ENCODE results near the gene TAF10.

The TAF10 gene

DNA sequence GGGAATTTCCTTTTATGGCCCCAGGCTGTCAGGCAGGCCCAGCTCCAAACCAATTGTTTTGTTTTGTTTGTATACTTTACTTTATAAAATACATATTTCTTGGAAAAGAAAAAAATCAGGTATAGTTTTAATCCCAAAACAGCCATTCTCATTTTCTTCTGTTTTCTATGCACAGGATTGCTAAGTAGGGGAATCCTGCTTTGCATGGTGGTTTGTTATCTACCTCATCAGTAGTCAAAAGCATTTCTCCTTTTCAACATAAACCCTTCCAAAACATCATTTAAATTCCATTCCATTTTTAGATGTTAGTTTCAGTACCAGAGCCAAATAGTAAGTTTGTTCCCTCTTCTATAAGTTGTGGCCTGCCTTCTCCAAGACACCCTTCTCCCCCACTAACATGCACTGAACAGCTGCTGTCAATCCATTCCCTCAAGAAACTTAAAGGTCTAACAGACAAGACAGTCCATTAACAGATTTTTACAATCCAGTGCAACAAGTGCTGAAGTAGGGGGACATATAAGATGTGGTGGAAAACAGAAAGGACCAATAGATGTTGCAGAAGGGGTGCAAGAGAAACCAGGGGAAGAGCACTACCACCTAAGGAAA lies 4.7 kb downstream of the TAF10 start:
- no peak for DNase-seq

GRCh38 chr11:6606471-6607189 lies 5.4 kb downstream of the TAF10 start:
- peak; percentile 76 for DNase-seq

DNA sequence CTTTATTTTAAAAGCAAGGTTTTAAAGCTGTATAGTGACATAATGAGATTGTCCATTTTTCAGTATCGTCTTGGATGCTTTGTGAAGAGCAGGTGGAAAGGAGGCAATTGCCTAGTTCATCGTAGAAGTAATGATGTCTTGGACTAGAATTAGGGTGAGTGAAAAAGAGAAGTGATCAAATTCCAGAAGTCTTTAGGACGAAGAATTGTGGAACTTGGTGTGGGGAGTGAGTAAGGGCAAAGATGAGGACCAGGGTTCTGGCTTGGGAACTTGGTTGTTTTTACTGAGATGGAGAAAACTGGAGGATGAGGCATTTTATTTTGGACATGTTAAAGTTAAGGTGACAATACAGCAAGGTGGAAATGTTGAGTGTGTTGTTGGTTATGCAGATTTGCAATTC lies 7.2 kb downstream of the TAF10 start:
- no peak for DNase-seq

- peak; percentile 69 for DNase-seq
Observed at GRCh38 chr11:6604081-6604626, 7.9 kb downstream of the TAF10 start.

DNA sequence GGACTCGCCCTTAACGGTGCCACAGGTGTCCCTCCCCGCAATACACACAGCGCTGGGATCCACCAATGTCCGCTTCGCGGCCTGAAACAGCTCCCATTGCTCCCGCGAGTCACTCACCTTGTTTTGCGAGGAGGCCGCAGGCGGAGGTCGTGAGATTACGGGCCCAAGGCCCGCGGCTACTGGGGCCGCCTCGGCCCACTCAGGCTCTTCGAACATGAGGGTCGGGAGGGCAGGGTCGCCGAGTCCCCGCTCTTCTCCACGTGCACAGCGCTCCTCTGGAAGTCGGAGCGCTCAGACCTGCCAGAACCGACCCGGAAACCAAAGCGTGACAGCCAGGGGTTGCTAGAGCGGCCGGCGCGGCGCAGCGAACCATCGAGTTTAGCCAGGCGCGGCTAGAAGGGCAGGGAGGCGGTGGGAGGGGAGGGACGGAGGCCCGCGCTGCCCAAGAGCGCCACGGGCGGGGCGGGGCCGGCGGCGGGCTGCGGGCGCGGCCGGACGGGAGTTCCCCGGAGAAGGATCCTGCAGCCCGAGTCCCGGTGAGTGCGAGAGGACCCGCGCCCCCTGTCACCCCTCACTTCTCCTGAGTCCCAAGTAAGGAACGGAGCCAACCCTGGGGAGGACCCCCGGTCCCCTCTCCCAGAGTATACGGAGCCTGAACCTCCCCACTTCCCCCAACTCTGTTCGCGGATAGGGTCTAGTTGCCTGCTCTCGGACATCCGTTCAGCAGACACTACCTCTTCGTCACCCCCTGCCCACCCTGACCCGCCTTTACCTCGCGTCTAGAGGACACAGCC lies 8.5 kb downstream of the TAF10 start, which contains the start of the genes ILK and RRP8:
ILK (plus strand) TSS at position 488 of the 794 bp plus-strand sequence. CDS start 498 bp downstream, outside the sequence.
RRP8 (minus strand) TSS at position 330 of the 794 bp plus-strand sequence; CDS start at position 216, 114 bp downstream.
- DNase-seq, result peak; percentile 89

DNA sequence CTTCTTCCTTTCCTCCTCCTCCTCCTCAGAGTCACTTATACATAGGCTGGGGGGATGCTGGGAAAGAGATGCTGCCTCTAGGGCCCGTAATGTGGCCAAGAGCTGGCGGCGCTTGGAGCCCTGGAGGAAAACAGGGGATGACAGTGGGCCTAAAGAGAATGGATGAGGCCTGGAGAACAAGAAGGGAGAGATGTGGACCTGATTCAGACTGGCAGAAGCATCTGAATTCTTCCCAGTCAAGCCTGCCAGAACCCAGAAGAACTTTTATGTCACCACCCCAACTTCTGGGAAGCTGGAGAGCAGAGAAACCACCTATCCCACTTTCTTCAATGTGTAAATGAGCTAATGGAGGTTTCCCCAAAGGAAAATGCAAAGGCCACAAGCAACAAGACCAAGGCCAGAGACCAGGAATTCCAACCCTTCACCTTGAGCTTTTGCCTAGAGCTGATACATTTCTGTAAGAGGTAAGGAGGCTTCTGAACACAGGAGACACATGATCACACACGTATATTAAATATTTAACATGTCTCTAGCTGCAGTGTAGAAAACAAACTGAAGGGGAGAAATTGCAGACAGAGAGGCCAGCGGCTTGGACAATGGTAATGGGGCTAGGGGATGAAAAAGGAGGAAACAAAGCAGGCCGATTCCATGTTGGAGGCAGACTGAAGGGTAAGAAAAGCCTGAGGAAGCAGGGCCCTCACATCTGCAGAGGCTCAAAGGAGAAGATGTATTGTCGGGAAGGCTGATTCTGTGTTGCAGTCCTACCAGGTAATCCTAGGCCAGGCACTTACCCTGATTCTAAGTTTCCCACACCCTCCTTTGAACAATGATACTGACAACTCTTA lies 9.7 kb downstream of the TAF10 start:
- DNase-seq, result no peak

GRCh38 chr11:6601041-6601461 lies 11.0 kb downstream of the TAF10 start:
- DNase-seq, result no peak

GRCh38 chr11:6599881-6600390 lies 12.1 kb downstream of the TAF10 start:
- no peak for DNase-seq

GRCh38 chr11:6599449-6599848 lies 12.6 kb downstream of the TAF10 start:
- no peak for DNase-seq

- no peak for DNase-seq
Observed at GRCh38 chr11:6598555-6598954, 13.5 kb downstream of the TAF10 start.

GRCh38 chr11:6596239-6596877 lies 15.7 kb downstream of the TAF10 start:
- no peak for DNase-seq

GRCh38 chr11:6594142-6594768 lies 17.8 kb downstream of the TAF10 start:
- no peak for DNase-seq

- no peak for DNase-seq
Observed at GRCh38 chr11:6588018-6588417, 24.0 kb downstream of the TAF10 start.

- no peak for DNase-seq
Observed at GRCh38 chr11:6587360-6587953, 24.6 kb downstream of the TAF10 start.

DNA sequence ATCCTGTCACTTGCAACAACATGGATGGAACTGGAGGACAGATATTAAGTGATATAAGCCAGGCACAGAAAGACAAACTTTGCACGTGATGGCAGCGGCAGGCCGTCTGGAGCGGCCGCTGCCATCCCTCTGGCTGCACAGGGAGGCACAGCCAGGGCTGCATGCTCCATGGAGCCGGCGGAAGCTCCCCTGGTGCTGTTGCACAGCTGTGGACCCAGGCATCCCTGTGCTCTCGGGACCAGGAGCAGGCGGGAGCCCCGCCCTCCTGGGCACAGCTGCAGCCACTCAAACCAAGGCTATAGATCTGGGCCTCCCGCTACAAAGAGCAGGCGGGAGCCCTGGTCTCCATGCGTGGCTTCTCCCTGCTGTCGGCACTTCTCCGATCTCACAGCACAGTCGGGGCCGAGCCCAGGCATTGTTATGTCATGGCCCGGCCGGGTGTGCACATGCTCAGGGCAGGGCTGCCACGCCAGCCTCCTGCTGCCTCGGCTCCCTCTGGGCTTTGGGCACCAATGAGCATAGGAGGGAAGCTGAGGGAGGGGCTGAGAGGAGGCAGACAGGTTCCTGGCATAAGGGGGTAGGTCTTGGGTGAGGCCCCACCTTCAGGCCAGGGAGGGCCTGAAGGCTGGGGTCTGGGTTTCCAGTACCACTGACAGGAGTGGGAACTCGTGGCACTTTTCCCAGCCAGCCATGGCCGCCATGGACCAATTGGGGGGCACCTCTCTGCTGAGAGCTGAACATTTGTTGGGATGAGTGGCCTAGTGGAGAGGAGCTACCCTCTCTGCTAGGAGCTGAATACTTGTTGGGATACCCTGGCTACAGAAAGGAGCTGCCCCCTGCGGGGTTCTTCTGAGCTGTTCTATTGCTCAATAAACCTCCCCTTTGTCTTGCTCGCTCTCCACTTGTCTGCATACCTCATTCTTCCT lies 25.3 kb downstream of the TAF10 start:
- DNase-seq, result no peak

DNA sequence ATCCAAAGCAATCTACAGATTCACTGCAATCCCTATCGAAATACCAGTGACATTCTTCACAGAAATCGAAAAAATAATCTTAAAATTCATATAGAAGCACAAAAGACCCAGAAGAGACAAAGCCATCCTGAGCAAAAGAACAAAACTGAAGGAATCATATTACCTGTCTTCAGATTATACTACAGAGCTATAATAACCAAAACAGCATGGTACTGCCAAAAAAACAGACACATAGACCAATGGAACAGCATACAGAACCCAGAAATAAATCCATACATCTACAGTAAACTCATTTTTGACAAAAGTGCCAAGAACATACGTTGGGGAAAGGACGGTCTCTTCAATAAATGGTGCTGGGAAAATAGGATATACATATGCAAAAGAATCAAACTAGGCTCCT lies 27.5 kb downstream of the TAF10 start:
- no peak for DNase-seq

DNA sequence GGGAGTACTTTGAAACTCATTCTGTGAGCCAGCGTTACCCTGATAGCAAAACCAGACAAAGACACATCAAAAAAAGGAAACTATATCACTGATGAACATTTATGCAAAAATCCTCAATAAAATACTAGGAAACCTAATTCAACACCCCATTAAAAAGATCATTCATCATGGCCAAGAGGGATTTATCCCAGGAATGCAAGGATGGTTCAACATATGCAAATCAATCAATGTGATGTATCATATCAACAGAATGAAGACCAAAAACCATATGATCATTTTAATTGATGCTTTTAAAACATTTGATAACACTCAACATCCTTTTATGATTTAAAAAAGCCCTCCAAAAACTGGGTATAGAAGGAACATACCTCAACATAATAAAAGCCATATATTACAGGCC lies 28.4 kb downstream of the TAF10 start:
- no peak for DNase-seq

- DNase-seq, result no peak
Observed at GRCh38 chr11:6579681-6580080, 32.3 kb downstream of the TAF10 start.

DNA sequence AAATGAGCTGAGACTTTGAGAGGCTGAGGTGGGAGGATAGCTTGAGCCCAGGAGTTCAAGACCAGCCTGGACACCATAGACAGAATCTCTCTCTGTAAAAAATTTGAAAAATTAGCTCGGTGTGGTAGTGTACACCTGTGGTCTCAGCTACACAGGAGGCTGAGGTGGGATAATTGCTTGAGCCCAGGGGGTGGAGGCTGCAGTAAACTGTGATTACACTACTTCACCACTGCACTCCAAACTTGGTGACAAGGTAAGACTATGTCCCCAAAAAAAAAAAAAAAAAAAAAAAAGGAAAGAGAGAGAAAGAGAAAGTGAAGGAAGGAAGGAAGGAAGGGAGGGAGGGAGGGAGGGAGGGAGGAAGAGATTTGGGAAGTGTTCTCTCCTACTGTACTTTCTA lies 33.9 kb downstream of the TAF10 start:
- DNase-seq, result no peak
